C4-2B (cell line): Measurements from ENCODE around the gene TMED4.

Experiments
- H3K27ac ChIP-seq: fragments of 450-650 bp; 2 replicates; pipeline ENCODE4 v1.5.1; 2017
- ZFX ChIP-seq: fragments of 450-650 bp; IDR thresholded peaks from 2 replicates; pipeline ENCODE4 v1.6.1; 2017
- TF ChIP-seq, protein P1 (sequence below): fragments of 450-650 bp; conservative IDR thresholded peaks from 2 replicates; pipeline ENCODE4 v1.5.1; 2017; ENCODE audit warnings: mild to moderate bottlenecking

TMED4 gene

DNA sequence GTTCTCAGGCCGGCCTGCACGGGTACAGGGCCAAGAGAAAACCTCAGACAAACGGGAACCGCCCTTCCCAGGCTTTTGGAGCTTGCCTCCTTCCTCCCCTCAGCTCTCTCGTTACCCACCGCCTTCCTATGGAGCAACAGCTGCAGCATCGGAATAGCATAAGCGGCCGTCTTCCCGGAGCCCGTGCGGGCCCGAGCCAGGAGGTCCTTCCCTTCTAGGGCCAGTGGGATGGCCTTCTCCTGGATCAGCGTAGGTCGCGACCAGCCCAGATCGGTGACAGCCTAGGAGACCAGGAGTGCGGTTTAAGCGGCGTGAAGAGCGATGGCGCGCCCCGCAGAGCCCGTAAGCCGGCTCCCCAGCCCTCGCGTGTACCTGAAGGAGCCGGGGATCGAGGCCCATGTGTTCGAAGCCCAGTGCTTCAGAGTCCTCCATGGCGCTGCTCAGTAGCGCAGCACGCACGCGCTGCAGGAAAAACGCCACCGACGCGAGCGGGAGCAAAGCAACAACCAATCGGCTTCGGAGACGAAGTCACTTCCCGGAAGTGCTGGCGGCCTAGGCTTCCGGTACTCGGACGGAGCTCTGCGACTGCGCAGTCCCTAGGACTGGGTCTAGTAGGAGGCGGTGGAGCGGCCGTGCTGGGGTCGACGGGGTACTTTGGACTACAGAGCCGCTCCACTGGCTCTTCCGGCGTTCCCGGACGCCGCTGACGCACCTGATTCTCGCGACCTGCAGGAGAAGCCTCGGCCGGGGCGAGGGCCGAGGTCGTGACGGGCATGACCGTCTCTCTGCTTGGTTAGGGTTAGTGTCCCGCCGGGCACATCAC is 8.4 kb downstream of the TMED4 start, which contains the start of gene DDX56:
Gene DDX56, minus strand, starts transcription at position 445 of the 823 bp plus-strand sequence. Its CDS starts 13 bp downstream, at position 432.
- TF ChIP-seq, protein P1, sequence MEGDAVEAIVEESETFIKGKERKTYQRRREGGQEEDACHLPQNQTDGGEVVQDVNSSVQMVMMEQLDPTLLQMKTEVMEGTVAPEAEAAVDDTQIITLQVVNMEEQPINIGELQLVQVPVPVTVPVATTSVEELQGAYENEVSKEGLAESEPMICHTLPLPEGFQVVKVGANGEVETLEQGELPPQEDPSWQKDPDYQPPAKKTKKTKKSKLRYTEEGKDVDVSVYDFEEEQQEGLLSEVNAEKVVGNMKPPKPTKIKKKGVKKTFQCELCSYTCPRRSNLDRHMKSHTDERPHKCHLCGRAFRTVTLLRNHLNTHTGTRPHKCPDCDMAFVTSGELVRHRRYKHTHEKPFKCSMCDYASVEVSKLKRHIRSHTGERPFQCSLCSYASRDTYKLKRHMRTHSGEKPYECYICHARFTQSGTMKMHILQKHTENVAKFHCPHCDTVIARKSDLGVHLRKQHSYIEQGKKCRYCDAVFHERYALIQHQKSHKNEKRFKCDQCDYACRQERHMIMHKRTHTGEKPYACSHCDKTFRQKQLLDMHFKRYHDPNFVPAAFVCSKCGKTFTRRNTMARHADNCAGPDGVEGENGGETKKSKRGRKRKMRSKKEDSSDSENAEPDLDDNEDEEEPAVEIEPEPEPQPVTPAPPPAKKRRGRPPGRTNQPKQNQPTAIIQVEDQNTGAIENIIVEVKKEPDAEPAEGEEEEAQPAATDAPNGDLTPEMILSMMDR, result no peak
- peak; percentile 75; the same call in 1 of the 2 replicates for TF ChIP-seq ZFX
- peak within 1 kb of the TSS; percentile 91 for H3K27ac ChIP-seq

DNA sequence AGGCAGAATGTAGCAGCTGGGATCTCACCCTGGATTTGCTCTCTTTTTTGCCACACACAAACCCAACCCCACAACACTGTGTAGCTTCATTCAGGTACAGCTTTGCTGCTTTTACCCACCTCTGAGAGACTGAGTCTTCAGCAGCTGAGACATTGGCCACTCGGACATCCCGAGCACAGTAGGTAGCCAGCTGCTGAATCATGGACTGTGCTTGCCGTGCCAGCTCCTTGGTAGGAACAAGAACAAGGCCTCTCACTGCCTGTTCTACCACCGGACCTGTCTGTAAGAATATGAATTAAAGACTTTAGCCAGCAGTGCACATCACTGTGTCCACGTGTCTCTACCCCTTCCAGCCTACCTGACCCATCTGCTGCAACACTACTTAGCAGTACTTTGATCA is 9.3 kb downstream of the TMED4 start:
- TF ChIP-seq ZFX, result no peak
- TF ChIP-seq, protein P1, result no peak
- H3K27ac ChIP-seq, result peak overlapping the region; percentile 91

DNA sequence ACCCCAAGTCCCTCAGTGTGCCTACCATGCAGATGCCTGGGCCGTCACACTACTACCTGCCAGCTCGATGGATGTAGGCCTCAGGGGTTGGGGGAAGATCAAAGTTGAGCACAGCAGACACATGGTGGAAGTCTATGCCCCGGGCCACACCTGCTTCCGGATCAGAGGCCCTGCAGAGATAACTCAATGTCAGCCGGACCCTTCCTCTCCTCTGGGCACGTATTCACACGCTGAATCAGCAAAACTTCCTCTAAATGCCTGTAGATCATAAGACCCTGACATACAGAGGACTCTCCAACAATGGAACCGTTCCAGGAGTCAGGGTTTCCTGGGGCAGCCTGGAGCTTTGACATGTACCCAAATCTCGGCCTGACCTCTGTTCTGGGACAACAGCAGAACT is 12.1 kb downstream of the TMED4 start:
- TF ChIP-seq, protein P1, result no peak
- no peak for TF ChIP-seq ZFX
- H3K27ac ChIP-seq, result no peak overlapping the region

DNA sequence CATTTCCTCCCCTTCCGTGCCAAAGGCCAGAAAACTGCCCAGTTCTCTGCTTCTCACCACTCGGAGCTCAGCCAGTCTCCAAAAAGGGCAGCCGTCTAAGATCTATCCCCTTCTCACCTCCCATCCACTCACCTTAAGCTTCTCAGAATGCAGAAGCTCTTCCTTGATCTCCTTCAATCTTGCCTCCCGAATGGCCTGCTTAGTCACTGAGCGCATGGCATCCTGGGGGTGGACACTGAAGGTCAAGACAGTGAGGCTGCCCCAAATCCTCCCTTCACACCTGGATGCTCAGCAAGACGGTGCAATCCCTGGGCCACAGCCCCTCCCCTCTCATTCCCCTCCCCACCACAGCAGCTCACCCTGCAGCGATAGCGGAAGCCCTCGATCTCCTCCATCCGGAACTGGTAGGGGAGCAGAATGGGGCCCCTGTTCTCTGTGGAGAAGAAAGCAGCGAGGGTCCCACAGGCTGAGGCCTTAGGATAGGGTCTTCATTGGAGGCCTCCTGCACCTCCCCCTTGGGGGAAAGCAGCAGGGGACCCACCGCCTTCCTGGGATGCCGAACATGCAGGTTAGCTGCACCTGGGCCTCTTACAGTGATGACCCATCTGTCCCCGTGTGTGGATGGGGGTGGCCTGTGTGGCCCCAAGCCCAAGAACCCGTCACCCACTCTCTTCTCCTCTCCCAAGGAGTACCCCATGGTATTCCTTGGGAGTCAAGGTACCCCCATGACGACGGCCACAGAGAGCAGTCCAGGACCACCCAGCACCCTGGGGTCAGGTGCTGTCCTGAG is 13.1 kb downstream of the TMED4 start:
- H3K27ac ChIP-seq, result no peak overlapping the region
- TF ChIP-seq ZFX, result no peak
- TF ChIP-seq, protein P1, result no peak

DNA sequence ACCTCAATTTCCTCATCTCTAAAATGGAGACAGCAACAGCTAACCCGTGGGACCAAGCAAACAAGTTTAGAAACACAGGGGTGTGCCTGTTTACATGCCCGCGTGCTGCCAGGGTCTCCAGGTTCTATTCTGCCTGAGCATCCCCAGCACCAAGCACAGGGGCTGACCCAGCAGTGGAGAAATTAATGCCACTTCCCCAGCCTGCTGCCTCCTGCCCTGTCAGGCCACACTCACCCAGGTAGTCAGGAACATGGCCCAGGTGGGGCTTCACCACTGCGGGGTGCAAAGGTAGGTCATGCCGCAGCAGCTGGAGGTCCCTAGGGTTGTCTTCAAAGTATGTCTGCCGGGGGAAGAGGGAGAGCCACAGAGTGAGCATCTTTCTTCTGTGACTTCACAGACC is 14.1 kb downstream of the TMED4 start:
- no peak overlapping the region for H3K27ac ChIP-seq
- no peak for TF ChIP-seq ZFX
- TF ChIP-seq, protein P1, result no peak

DNA sequence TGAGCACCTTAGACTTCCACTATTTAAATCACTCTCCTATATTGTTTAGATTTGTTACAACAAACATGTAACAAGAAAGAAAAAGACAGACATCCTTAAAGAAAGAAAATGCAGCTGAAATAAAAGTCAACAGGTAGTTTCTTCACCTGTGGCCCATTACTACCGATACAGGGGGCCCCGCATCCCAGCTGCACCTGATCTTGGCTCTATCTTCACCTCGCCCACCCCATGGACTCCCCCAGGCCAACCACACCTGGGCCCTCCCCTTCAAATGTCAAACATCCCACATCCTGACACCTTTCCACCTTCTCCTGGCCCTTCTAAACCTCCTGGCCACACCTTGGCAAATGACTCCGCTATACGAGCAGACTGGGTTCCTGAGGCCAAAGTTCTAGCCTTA is 15.4 kb downstream of the TMED4 start:
- no peak overlapping the region for H3K27ac ChIP-seq
- TF ChIP-seq, protein P1, result no peak
- no peak for TF ChIP-seq ZFX
